Measurements from ENCODE around the gene GPRIN1. TPM values are rescaled to one million over a fixed set of nuclear protein-coding genes. Genes with fewer than 3 reads are reported as not detected.
A peak's percentile ranks its signal among the peaks of the same experiment; 100 is the strongest.

GPRIN1 gene
- 12.3 and 13.1 TPM in 2 replicates for total RNA-seq

DNA sequence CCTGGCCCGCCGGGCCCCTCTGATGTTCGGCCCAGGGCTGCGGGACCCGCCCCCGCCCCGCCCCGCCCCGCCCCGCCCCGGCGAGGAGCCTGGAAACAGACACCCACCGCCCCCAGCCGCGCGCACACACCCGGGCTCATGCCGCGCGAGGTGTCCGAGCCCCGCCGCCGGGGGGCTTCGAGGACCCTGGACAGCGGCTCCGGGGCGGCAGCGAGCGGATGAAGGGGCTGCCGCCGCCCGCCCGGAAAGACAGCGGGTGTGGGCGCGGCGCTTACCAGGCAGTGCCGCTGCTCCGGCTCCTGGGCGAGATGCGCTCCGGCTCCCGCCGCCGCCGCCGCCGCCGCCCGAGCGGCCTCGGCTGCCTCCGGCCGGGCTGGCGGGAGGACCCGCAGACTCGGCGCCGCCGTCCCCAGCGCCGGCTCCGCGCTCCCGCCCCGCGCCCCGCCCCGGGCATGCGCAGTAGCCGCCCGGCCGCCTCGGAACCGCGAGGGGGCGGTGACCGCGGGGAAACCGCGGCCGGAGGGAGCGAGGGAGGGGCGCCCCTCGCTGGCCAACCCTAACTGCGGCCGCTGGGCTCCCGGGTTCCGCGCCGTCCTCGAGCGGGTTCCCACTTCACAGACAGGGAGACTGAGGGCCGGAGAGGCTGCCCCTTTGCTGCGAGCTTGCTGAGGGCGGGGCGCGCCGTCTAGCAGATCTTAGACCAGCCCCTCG lies at the start of gene GPRIN1:
Gene GPRIN1 (minus strand): TSS at position 433 of the 711 bp plus-strand sequence. CDS start 10,322 bp downstream, outside the sequence.
- DNase-seq (ENCODE audit: extremely low read depth, low read depth, low spot score): no peak

DNA sequence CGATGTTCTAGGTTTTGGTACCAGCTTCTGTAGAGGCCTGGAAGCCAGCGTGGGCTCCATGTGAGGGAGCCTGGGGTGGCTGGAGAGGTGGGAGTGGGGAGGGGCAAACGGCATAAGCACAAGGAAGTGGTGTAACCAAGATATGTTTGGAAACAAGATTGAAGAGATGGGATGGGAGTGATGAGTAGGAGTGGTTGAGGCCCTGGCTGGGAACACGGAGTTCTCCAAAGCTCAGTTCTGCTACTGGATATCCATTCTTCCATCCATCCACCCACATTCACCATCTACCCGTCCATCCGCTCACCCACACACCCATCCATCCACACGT lies 49.5 kb upstream of the GPRIN1 start:
- DNase-seq (ENCODE audit: extremely low read depth, low read depth, low spot score): no peak

GRCh38 chr5:176658817-176659511 lies 49.0 kb upstream of the GPRIN1 start:
- no peak for DNase-seq (ENCODE audit: extremely low read depth, low read depth, low spot score)

GRCh38 chr5:176658007-176658599 lies 48.1 kb upstream of the GPRIN1 start:
- no peak for DNase-seq (ENCODE audit: extremely low read depth, low read depth, low spot score)

DNA sequence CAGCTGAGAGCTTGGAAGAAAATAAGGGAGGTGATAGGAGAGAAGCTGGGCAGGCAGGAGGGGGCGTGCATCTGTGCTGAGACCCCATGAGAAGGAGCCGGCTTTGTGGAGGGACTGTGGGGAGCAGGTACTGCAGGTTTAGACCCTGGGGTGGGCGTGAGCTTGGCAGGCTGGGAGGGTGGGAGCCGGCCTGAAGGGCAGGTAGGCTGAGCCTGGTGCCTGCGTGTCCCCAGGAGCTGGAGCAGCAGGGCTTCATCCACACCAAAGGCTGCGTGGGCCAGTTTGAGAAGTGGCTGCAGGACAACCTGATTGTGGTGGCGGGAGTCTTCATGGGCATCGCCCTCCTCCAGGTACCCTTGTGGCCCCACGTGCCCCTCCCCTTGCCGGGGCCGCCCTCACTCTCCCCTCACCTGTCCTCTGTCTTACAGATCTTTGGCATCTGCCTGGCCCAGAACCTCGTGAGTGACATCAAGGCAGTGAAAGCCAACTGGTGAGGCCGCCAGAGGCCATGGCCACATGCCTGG lies 46.6 kb upstream of the GPRIN1 start:
- DNase-seq (ENCODE audit: extremely low read depth, low read depth, low spot score): no peak

- DNase-seq (ENCODE audit: extremely low read depth, low read depth, low spot score): no peak
Measured at GRCh38 chr5:176654856-176655255, 44.9 kb upstream of the GPRIN1 start.

DNA sequence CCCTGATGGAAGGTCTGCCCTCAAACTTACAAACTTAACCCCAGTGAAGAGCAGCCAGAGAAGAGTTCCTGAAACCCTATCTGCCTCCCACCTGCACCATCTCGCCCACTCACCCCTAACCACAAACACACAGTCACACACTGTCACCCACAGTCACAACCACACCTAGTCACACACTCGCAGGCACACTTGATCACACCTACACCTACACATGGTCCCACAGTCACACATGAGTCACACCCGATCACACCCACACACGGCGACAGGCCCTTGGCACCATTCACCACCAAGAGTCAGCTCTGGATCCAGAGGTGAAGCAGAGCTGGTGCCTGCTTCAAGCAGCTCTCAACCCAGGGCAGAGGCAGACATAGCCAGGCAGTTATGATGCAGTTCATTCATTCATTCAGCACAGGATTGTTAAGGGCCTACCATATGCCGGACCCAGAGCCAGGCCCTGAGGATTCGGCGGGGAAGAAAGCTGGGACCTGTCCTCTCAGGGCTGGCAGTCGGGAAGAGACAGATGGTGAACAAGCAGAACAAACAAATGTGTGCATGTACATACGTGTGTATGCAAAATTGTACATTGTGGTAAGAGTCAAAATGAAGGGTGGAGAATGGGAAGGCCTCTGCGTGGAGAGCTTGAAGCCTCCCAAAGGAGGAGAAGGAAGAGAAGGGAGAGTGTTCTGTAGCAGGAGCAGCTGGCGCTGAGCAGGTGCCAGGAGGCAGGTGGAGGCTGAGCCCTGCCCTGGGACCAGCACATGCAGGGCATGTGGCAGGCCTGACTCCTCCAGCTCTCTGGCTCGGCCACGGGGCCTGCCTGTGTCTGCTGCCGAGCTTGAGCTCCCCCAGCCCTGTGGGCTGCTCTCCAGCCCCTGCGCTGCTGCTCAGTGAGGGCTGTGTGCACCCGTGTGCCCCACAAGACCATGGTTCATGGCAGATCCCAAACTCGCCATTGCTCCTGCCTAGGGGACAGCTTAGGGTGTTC lies 43.7 kb upstream of the GPRIN1 start:
- no peak for DNase-seq (ENCODE audit: extremely low read depth, low read depth, low spot score)

- DNase-seq (ENCODE audit: extremely low read depth, low read depth, low spot score): no peak
Measured at GRCh38 chr5:176652136-176652535, 42.2 kb upstream of the GPRIN1 start.

GRCh38 chr5:176651472-176651980 lies 41.6 kb upstream of the GPRIN1 start:
- no peak for DNase-seq (ENCODE audit: extremely low read depth, low read depth, low spot score)

GRCh38 chr5:176650354-176650884 lies 40.5 kb upstream of the GPRIN1 start:
- DNase-seq (ENCODE audit: extremely low read depth, low read depth, low spot score): no peak

DNA sequence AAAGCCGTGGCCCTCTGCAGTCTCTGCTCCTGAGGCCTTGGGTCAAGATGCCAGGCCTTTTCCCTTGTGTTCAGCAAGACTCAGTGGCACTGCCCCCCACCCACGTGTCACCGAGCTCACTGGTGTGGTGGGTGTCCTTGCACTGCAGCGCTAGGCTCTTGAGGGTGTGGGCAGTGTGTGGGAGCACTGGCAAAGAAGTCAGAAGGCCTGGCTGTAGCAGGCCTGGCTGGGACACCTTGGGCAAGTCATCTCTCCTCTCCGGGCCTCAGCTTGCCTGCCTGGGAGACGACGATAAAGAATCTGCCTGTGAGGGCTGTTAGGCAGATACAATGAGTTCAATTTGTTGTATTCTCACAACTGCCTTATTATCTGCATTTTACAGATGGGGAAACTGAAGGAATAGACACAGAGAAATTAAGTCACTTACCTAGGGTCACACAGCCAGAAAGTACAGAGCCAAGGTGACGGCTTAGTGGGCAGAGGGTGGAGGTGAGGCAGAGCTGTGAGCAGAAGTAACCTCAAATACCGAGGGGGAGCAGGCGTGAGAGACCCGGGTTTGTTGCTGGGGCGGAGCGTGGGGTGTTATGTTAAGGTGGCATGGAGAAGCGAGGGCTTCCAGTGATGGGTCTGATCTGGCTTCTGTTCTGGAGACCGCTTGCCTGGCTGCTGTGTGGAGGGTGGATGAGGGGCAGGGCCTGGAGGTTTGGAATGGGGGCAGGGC lies 38.7 kb upstream of the GPRIN1 start:
- DNase-seq (ENCODE audit: extremely low read depth, low read depth, low spot score): no peak

- DNase-seq (ENCODE audit: extremely low read depth, low read depth, low spot score): no peak
Measured at GRCh38 chr5:176647843-176648473, 38.0 kb upstream of the GPRIN1 start.

GRCh38 chr5:176647030-176647842 lies 37.3 kb upstream of the GPRIN1 start, which contains the start of gene TSPAN17:
TSPAN17 (plus strand) TSS chr5:176647484; CDS start chr5:176647616, 132 bp downstream.
- DNase-seq (ENCODE audit: extremely low read depth, low read depth, low spot score): peak; percentile 64

DNA sequence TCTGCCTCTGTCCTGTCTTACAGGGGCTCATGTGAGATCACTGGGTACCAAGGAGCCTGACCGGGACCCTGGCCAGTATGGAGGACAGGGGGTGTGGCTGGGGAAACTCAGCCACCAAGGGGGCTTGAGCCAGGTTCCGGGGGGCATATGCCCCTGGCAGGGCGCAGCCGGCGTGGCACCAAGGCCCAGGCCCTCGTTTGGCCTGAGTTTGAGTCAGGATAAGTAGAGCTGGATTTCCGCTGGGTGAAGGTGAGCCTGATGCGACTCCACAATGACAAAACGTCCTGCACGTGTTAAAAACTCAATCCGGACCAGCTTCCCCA lies 36.7 kb upstream of the GPRIN1 start:
- DNase-seq (ENCODE audit: extremely low read depth, low read depth, low spot score): no peak

- DNase-seq (ENCODE audit: extremely low read depth, low read depth, low spot score): no peak
Measured at GRCh38 chr5:176646049-176646706, 36.2 kb upstream of the GPRIN1 start.

DNA sequence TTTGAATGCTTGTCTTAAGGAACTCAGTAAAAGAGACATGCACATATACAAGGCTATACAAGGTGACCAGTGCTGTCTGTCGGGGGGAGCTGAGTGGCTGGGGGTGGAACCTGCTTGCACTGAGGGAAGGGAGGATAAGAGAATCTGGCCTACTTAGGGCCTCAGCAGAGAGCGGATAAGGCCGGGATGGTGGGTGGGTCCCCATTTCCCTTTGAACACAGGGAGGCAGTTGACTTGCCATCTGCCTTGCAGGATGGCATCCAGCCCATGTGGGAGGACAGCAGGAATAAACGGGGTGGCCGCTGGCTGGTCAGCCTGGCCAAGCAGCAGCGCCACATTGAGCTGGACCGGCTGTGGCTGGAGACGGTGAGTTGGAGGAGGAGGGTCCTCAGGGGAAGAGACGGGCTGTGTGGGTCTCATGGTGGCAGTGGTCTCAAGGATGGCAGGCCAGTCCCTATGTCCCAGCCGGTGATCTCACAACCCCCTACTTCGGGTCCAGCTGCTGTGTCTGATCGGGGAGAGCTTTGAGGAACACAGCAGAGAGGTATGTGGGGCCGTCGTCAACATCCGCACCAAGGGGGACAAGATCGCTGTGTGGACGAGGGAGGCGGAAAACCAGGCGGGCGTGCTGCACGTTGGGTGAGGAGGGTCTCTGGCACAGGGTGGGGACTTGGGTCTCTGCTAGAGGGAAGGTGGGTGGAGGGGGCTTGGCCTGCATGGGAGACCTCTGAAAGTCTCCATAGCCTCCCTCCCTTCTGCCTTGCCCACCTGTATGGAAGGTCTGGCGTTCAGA lies 35.1 kb upstream of the GPRIN1 start:
- DNase-seq (ENCODE audit: extremely low read depth, low read depth, low spot score): no peak

DNA sequence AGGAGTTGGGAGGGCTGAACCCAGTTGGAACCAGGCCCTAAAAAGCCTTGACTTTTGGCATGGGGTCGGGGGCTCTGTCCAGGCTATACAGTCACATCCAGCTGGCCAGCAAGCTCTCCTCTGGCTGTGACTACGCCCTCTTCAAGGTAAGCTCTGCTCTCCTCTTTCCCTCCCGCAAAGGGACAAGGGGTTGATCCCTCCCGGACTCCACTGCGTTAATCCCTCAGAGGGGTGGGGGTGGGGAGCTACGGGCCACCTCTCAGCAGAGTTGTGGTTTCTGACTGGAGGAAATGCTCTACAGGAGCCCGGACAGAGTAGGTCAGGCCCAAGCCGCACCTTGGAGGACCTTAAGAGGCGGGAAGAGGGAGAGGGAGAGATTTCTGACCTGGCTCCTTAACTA lies 34.3 kb upstream of the GPRIN1 start:
- no peak for DNase-seq (ENCODE audit: extremely low read depth, low read depth, low spot score)

Measured in glomerular endothelial cell (primary cell).